ENCODE data around the gene KRTAP12-1. TPM values are rescaled to one million over a fixed set of nuclear protein-coding genes. Genes with fewer than 3 reads are reported as not detected.
"Not testable (repeated sequence)": the region's sequence is repeated elsewhere in the genome, so short reads cannot be mapped to it uniquely, and the experiment has no call there.

KRTAP12-1 gene
- total and polyA plus RNA-seq, 4 donors, result not detected

DNA sequence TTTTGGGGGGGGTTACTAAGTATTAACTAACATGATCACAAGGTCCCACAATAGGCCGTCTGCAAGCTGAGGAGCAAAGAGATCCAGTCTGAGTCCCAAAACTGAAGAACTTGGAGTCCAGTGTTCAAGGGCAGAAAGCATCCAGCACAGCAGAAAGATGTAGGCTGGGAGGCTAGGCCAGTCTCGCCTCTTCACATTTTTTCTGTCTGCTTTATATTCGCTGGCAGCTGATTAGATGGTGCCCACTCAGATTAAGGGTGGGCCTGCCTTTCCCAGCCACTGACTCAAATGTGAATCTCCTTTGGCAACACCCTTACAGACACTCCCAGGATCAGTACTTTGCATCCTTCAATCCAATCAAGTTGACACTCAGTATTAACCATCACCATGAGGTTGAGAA lies 7.8 kb upstream of the KRTAP12-1 start:
- H3K27me3 ChIP-seq (ENCODE audit: control insufficient read depth, insufficient read depth, low read length); H3K36me3 ChIP-seq (ENCODE audit: control insufficient read depth, insufficient read depth, low read length); H3K4me1 ChIP-seq (ENCODE audit: control insufficient read depth, insufficient read depth, low read length); H3K4me3 ChIP-seq (ENCODE audit: low read depth, low read length); H3K9me3 ChIP-seq (ENCODE audit: control insufficient read depth, insufficient read depth, low read length); H3K27ac ChIP-seq (ENCODE audit: low read depth, low read length); DNase-seq (ENCODE audit: low read depth in 4 of 6, low spot score in 6 of 6): not testable (repeated sequence)
- WGBS (ENCODE audit: insufficient coverage), result 81% methylated on average over 3 of the region's 3 CpGs

DNA sequence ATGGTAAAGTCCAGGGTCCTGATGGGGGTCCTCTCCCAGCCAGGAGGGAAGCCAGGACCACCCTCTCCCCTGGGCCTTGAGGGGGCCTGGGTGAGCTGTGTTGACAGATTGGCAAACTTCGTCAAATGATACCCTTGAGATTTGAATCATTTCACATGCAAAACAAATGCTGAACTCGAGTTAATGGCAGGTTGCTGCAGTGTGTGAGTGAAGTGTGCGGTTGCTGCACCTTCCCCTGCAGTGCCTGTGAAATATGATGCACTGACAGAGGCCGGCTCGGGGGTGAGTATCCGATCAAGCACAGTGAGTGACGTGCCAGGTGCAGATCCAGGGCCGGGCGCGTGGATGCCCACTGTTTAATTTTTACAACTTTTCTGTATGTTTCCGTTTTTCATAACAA lies 5.7 kb upstream of the KRTAP12-1 start:
- no peaks in the 10 kb centered on the region for H3K36me3 ChIP-seq (ENCODE audit: control insufficient read depth, insufficient read depth, low read length)
- no peak for DNase-seq (ENCODE audit: low read depth in 4 of 6, low spot score in 6 of 6)
- no peak overlapping the region for H3K4me3 ChIP-seq (ENCODE audit: low read depth, low read length)
- 42% methylated on average over 6 of the region's 11 CpGs for WGBS (ENCODE audit: insufficient coverage)
- H3K27me3 ChIP-seq (ENCODE audit: control insufficient read depth, insufficient read depth, low read length), result no peaks in the 10 kb centered on the region
- H3K27ac ChIP-seq (ENCODE audit: low read depth, low read length), result no peak overlapping the region
- peaks cover under 1% of the 10 kb centered on the region for H3K9me3 ChIP-seq (ENCODE audit: control insufficient read depth, insufficient read depth, low read length)
- peaks cover 6% of the 10 kb centered on the region for H3K4me1 ChIP-seq (ENCODE audit: control insufficient read depth, insufficient read depth, low read length)

DNA sequence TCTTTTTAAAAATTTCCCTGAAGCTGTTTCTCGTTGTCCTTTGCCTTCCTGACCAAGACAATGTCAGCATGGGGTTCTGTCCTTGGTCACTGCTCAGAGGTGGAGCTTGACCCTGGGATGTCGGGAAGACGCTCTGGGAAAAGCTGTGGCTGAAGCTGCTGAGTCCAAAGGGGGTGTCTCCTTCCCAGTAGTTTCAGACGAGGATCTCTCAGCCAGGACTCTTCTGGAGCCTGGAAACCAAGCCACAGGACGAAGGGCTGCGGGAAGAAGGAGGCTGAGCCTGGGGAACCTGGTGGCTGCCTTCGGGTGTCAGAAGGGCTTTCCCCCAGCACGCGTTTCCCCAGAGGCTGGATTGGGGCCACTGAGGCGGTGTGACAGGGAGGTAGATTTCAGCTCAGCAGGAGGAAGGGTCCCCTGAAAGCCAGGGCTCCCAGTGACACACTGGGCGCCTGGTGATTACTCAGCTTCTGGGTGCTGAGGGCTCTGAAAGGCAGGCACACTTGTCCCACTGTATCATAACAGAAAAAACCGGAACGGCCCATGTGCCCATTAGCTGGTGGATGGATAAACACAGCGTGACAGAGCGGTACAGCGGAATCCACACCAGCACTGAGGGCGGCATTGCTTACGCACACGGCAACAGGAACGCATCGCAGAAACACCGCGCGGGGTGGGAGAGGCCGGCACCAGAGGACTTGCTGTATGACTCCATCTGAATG lies 5.0 kb upstream of the KRTAP12-1 start:
- no peak for DNase-seq (ENCODE audit: low read depth in 4 of 6, low spot score in 6 of 6)
- H3K27ac ChIP-seq (ENCODE audit: low read depth, low read length), result no peak overlapping the region
- no peaks in the 10 kb centered on the region for H3K36me3 ChIP-seq (ENCODE audit: control insufficient read depth, insufficient read depth, low read length)
- H3K9me3 ChIP-seq (ENCODE audit: control insufficient read depth, insufficient read depth, low read length), result no peaks in the 10 kb centered on the region
- H3K4me1 ChIP-seq (ENCODE audit: control insufficient read depth, insufficient read depth, low read length), result peaks cover 6% of the 10 kb centered on the region
- H3K27me3 ChIP-seq (ENCODE audit: control insufficient read depth, insufficient read depth, low read length), result no peaks in the 10 kb centered on the region
- no peak overlapping the region for H3K4me3 ChIP-seq (ENCODE audit: low read depth, low read length)
- 63% methylated on average over 24 of the region's 25 CpGs for WGBS (ENCODE audit: insufficient coverage)

GRCh38 chr21:44686000-44686781 lies 4.2 kb upstream of the KRTAP12-1 start:
- no peak for DNase-seq (ENCODE audit: low read depth in 4 of 6, low spot score in 6 of 6)
- Histone ChIP-seq H3K36me3 (ENCODE audit: control insufficient read depth, insufficient read depth, low read length) (no peaks in the 10 kb centered on the region), H3K27ac (ENCODE audit: low read depth, low read length) (no peak overlapping the region), H3K9me3 (ENCODE audit: control insufficient read depth, insufficient read depth, low read length) (no peaks in the 10 kb centered on the region), H3K27me3 (ENCODE audit: control insufficient read depth, insufficient read depth, low read length) (no peaks in the 10 kb centered on the region), H3K4me1 (ENCODE audit: control insufficient read depth, insufficient read depth, low read length) (peaks cover 6% of the 10 kb centered on the region), H3K4me3 (ENCODE audit: low read depth, low read length) (no peak overlapping the region)
- 32% methylated on average over 11 of the region's 14 CpGs for WGBS (ENCODE audit: insufficient coverage)

DNA sequence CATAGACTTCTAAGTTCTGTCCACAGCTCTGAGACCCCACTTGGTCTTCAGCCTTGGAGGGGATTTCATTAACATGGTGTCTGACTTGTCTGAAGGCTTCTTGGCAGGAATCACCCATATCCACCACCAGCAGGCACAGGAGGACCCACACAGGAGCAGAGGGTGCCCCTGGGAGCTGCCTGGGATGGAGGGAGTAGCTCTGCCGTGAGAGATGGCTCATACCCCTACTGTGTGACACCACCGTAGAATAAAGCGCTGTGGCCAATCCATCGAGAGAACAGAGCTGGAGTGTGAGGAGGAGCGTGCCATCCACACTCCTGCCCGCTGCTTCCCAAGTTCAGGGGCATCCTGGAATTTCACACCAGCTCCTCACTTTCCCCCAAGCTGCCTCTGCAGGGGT lies 3.1 kb upstream of the KRTAP12-1 start:
- H3K4me1 ChIP-seq (ENCODE audit: control insufficient read depth, insufficient read depth, low read length); H3K36me3 ChIP-seq (ENCODE audit: control insufficient read depth, insufficient read depth, low read length); H3K9me3 ChIP-seq (ENCODE audit: control insufficient read depth, insufficient read depth, low read length); DNase-seq (ENCODE audit: low read depth in 4 of 6, low spot score in 6 of 6); H3K27ac ChIP-seq (ENCODE audit: low read depth, low read length); H3K4me3 ChIP-seq (ENCODE audit: low read depth, low read length); H3K27me3 ChIP-seq (ENCODE audit: control insufficient read depth, insufficient read depth, low read length): not testable (repeated sequence)
- 97% methylated on average over 4 of the region's 6 CpGs for WGBS (ENCODE audit: insufficient coverage)

- WGBS (ENCODE audit: insufficient coverage), result 68% methylated on average over 5 of the region's 6 CpGs
- H3K27ac ChIP-seq (ENCODE audit: low read depth, low read length), result no peak overlapping the region
- DNase-seq (ENCODE audit: low read depth in 4 of 6, low spot score in 6 of 6), result no peak
- H3K27me3 ChIP-seq (ENCODE audit: control insufficient read depth, insufficient read depth, low read length), result no peaks in the 10 kb centered on the region
- no peaks in the 10 kb centered on the region for H3K36me3 ChIP-seq (ENCODE audit: control insufficient read depth, insufficient read depth, low read length)
- no peak overlapping the region for H3K4me3 ChIP-seq (ENCODE audit: low read depth, low read length)
- H3K4me1 ChIP-seq (ENCODE audit: control insufficient read depth, insufficient read depth, low read length), result peaks cover 6% of the 10 kb centered on the region
- H3K9me3 ChIP-seq (ENCODE audit: control insufficient read depth, insufficient read depth, low read length), result no peaks in the 10 kb centered on the region
Measured at GRCh38 chr21:44684483-44684882, 2.5 kb upstream of the KRTAP12-1 start.

DNA sequence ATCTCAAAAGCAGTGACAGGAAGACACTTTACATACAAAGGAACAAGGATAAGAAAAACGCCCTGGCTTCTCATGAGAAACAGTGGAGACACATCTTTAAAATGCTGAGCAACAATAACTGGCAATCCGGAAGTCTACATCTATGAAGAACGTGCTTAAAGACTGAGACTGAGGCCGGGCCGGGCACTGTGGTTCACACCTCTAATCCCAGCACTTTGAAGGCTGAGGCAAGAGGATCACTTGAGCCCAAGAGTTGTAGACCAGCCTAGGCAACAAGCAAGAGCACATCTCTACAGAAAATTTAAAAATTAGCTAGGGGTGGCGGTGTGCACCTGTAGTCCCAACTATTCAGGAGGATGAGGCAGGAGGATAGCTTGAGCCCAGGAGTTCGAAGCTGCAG lies 2.1 kb upstream of the KRTAP12-1 start:
- peaks cover 6% of the 10 kb centered on the region for H3K4me1 ChIP-seq (ENCODE audit: control insufficient read depth, insufficient read depth, low read length)
- no peaks in the 10 kb centered on the region for H3K27me3 ChIP-seq (ENCODE audit: control insufficient read depth, insufficient read depth, low read length)
- H3K27ac ChIP-seq (ENCODE audit: low read depth, low read length), result no peak overlapping the region
- no peaks in the 10 kb centered on the region for H3K36me3 ChIP-seq (ENCODE audit: control insufficient read depth, insufficient read depth, low read length)
- H3K9me3 ChIP-seq (ENCODE audit: control insufficient read depth, insufficient read depth, low read length), result no peaks in the 10 kb centered on the region
- H3K4me3 ChIP-seq (ENCODE audit: low read depth, low read length), result no peak overlapping the region
- DNase-seq (ENCODE audit: low read depth in 4 of 6, low spot score in 6 of 6), result no peak
- 69% methylated on average over 5 of the region's 7 CpGs for WGBS (ENCODE audit: insufficient coverage)

DNA sequence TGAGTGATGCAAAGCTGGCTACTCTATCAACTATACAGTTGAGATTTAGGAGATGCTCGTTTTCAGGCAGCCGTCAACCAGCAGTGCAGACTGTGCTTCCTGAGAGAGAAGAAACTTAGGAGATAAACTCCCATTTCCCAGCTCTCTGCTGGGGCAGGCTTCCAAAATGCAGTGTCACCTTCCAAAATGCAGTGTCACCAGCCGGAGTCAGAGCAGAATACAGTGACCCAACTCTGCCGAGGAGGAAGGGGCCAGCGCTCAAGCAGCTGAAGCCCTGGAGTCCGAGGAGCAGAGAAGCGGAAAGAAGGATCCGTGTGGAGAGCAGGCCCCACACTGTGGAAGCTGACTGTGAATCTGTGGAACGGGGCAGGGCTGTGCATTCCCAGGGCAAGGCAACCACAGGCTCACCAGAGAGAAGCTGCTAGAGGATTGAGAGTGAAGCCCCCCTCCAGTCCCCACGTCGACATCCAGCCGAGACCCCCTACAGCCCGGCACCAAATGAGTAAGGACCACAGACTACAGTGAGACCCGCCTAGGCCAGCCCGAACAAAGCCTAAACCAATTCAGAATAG lies 703 bp upstream of the KRTAP12-1 start:
- Histone ChIP-seq H3K4me1 (ENCODE audit: control insufficient read depth, insufficient read depth, low read length) (peaks cover 6% of the 10 kb centered on the region), H3K4me3 (ENCODE audit: low read depth, low read length) (no peak overlapping the region), H3K9me3 (ENCODE audit: control insufficient read depth, insufficient read depth, low read length) (no peaks in the 10 kb centered on the region), H3K27ac (ENCODE audit: low read depth, low read length) (no peak overlapping the region), H3K36me3 (ENCODE audit: control insufficient read depth, insufficient read depth, low read length) (no peaks in the 10 kb centered on the region), H3K27me3 (ENCODE audit: control insufficient read depth, insufficient read depth, low read length) (no peaks in the 10 kb centered on the region)
- 79% methylated on average over 12 of the region's 15 CpGs for WGBS (ENCODE audit: insufficient coverage)
- DNase-seq (ENCODE audit: low read depth in 4 of 6, low spot score in 6 of 6), result no peak

- Histone ChIP-seq H3K27me3 (ENCODE audit: control insufficient read depth, insufficient read depth, low read length) (no peaks in the 10 kb centered on the region), H3K4me1 (ENCODE audit: control insufficient read depth, insufficient read depth, low read length) (no peaks in the 10 kb centered on the region), H3K27ac (ENCODE audit: low read depth, low read length) (no peak overlapping the region), H3K36me3 (ENCODE audit: control insufficient read depth, insufficient read depth, low read length) (no peaks in the 10 kb centered on the region), H3K4me3 (ENCODE audit: low read depth, low read length) (no peak overlapping the region), H3K9me3 (ENCODE audit: control insufficient read depth, insufficient read depth, low read length) (no peaks in the 10 kb centered on the region)
- no peak for DNase-seq (ENCODE audit: low read depth in 4 of 6, low spot score in 6 of 6)
- WGBS (ENCODE audit: insufficient coverage), result 76% methylated on average over 7 of the region's 11 CpGs
Measured at GRCh38 chr21:44681152-44681551, 811 bp downstream of the KRTAP12-1 start.
